NT2/D1 (cell line): ENCODE results near the gene LRCH4.

Source experiments
- DNase-seq: peaks from one replicate; pipeline ENCODE4 v3.0.0-alpha.2; 2011; ENCODE audit warnings: low read depth, low spot score
- H3K27me3 ChIP-seq: 2 replicates; pipeline ENCODE4 v1.6.0; 2011; ENCODE audit warnings: mild to moderate bottlenecking; ENCODE audit not compliant: insufficient read length, insufficient read depth
- H3K36me3 ChIP-seq: 2 replicates; pipeline ENCODE4 v1.6.1; 2011; ENCODE audit warnings: mild to moderate bottlenecking, low read length, mixed read lengths; ENCODE audit not compliant: insufficient read depth, insufficient read length
- H3K4me1 ChIP-seq: 2 replicates; pipeline ENCODE4 v1.5.1; 2011; ENCODE audit not compliant: insufficient read depth, insufficient read length
- H3K4me3 ChIP-seq: 2 replicates; pipeline ENCODE4 v1.5.1; 2011; ENCODE audit warnings: low read depth; ENCODE audit not compliant: insufficient read length
- H3K9ac ChIP-seq: 2 replicates; pipeline ENCODE4 v1.6.0; 2011; ENCODE audit warnings: low read depth; ENCODE audit not compliant: insufficient read length
- H3K9me3 ChIP-seq: 2 replicates; pipeline ENCODE4 v1.5.1; 2011; ENCODE audit warnings: mild to moderate bottlenecking, low read length; ENCODE audit not compliant: insufficient read depth
- SUZ12 ChIP-seq: IDR thresholded peaks from 2 replicates; pipeline ENCODE4 v1.6.1; 2011; ENCODE audit not compliant: insufficient read length, insufficient read depth; ENCODE audit errors: extremely low read depth
- YY1 ChIP-seq: IDR thresholded peaks from 2 replicates; pipeline ENCODE4 v1.6.1; 2011; ENCODE audit not compliant: insufficient read length, insufficient read depth
- ZNF274 ChIP-seq: IDR thresholded peaks from 2 replicates; pipeline ENCODE4 v1.6.1; 2011; ENCODE audit warnings: mild to moderate bottlenecking, low read depth, low read length

LRCH4 gene

GRCh38 chr7:100591596-100591995 is 5.7 kb upstream of the LRCH4 start:
- Histone ChIP-seq H3K4me3 (no peak overlapping the region), H3K9ac (no peak overlapping the region), H3K4me1 (peaks cover 12% of the 10 kb centered on the region), H3K27me3 (no peaks in the 10 kb centered on the region), H3K36me3 (peaks cover 9% of the 10 kb centered on the region), H3K9me3 (no peaks in the 10 kb centered on the region)
- no peak for DNase-seq
- no peak for TF ChIP-seq ZNF274
- TF ChIP-seq YY1: no peak
- TF ChIP-seq SUZ12: no peak

- Histone ChIP-seq H3K9me3 (no peaks in the 10 kb centered on the region), H3K36me3 (no peaks in the 10 kb centered on the region), H3K4me1 (peaks cover 12% of the 10 kb centered on the region), H3K4me3 (no peak overlapping the region), H3K9ac (peak overlapping the region; percentile 32), H3K27me3 (no peaks in the 10 kb centered on the region)
- TF ChIP-seq SUZ12: no peak
- no peak for TF ChIP-seq ZNF274
- no peak for TF ChIP-seq YY1
- no peak for DNase-seq
Measured at GRCh38 chr7:100590077-100590737, 4.3 kb upstream of the LRCH4 start.

DNA sequence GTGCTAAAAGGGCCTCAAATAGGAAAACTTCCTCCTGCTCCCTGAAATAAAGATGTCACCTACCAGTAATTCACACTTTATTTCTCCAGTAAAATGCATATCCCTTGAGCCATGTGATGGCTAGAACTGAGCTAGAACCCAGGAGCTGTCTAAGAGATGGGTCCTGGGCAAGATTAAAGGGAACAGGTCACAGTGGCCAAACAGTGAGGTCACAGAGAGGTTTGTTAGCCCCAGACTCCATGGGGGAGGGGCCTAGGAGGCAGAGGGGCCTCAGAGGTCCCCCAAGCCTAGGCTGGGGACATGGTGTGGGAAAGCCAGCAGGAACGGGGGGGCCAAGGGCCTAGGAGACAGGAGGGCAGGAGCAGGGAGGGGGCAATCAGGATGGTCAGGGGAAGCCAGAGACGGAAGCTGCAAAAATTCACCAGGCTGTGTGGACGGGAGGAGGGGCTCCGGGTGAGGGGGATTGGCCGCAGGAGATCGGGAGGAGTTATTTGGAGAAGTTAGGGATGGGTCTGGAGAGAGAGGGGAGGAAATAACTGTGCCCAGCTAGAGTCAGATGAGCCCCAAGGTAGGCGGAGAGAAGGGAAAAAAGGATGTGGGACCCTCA is 3.5 kb upstream of the LRCH4 start:
- no peaks in the 10 kb centered on the region for H3K9me3 ChIP-seq
- no peak for TF ChIP-seq YY1
- TF ChIP-seq SUZ12: no peak
- peak overlapping the region; percentile 22 for H3K9ac ChIP-seq
- DNase-seq: no peak
- no peaks in the 10 kb centered on the region for H3K36me3 ChIP-seq
- H3K27me3 ChIP-seq: no peaks in the 10 kb centered on the region
- H3K4me1 ChIP-seq: peaks cover 14% of the 10 kb centered on the region
- H3K4me3 ChIP-seq: no peak overlapping the region

GRCh38 chr7:100588438-100588837 is 2.5 kb upstream of the LRCH4 start:
- H3K9ac ChIP-seq: no peak overlapping the region
- H3K27me3 ChIP-seq: no peaks in the 10 kb centered on the region
- H3K4me1 ChIP-seq: peaks cover 21% of the 10 kb centered on the region
- no peaks in the 10 kb centered on the region for H3K9me3 ChIP-seq
- H3K4me3 ChIP-seq: no peak overlapping the region
- TF ChIP-seq SUZ12: no peak
- no peak for TF ChIP-seq YY1
- no peak for TF ChIP-seq ZNF274
- DNase-seq: no peak
- no peaks in the 10 kb centered on the region for H3K36me3 ChIP-seq

DNA sequence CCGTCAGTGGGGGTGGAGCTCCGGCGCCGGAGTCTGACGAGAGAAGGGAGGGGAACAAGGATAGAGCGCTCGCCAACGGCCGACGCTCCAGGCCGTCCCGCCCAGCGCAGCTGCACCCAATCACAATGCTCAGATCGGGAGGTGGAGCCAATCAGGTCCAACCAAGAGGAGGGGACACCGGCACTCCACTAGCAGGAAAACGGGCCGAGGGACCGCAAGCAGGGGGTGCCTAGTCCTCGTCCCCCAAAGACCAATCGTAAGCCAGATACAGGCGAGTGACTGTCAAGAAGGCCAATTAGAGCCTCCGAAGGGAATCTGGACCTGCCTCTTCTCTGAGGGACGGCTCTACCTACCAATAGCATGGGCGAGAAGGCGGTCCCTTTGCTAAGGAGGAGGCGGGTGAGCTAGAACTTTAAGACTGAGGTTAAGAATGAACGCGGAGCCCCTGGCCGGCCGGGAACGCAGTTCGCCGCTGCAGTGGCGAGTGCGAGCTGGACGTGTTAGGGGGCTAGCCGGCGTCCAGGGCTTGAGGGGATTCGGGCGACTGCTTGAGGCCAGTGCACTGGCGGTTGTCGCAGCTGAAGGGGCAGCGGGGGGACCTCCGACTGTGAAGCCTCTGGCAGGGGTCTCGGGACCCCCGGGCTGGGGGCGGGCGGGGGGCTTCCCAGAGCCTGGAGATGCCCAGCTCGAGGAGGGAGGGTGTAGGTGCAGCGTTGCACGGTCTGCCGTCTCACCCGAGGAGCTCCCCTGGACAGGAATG is 517 bp upstream of the LRCH4 start, which contains the start of gene FBXO24:
Gene FBXO24, plus strand, starts transcription at position 63 of the 760 bp plus-strand sequence. Its CDS starts 298 bp downstream, at position 361.
- H3K9ac ChIP-seq: peak within 1 kb of the TSS; percentile 93
- no peak for TF ChIP-seq SUZ12
- TF ChIP-seq ZNF274: no peak
- no peak for TF ChIP-seq YY1
- peaks cover 26% of the 10 kb centered on the region for H3K4me1 ChIP-seq
- peak within 1 kb of the TSS; percentile 86 for H3K4me3 ChIP-seq
- H3K27me3 ChIP-seq: no peaks in the 10 kb centered on the region
- peaks cover 14% of the 10 kb centered on the region for H3K36me3 ChIP-seq
- DNase-seq: peak; percentile 99
- no peaks in the 10 kb centered on the region for H3K9me3 ChIP-seq

DNA sequence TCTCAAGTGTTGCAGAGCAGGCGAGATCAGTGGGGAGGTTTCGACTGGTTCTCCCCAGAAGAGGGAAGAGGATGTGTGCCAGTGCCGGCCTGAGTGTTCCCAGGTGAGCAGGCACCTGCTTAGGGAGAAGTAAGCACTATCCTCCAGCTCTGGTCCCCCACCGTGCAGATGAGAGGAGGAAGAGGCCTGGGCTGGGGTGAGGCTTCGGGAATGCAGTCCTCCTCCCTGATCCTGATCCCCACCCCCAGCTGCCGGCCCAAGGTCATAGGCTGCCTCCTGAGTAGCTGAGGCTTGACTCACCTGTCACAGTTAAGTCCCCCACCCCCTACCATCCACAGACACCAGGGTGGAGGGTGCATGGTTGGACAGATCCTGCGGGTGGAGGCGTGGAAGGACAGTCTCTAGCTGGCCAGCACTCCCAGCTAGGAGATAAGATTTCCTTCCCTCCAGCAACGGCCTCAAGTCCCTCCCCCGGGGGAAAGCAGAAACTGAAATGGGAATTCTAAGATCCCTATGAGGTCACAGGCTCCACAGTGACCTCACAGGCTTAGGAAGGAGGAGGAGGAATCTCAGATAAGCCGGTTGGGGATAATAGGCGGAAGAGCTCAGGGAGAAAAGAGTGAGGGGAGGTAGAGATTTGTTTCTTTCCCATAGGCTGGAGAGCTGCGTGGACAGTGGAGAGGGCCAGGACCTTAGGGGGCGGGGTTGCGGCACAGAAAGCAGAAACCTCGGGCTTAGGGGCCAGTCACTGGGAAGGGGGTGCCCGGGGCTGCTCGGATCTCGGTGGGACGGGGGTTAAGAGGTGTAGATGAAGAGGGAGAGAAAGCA is 1.0 kb downstream of the LRCH4 start:
- H3K9me3 ChIP-seq: no peaks in the 10 kb centered on the region
- DNase-seq: no peak
- H3K27me3 ChIP-seq: no peaks in the 10 kb centered on the region
- TF ChIP-seq YY1: no peak
- TF ChIP-seq ZNF274: no peak
- peak overlapping the region; percentile 86 for H3K4me3 ChIP-seq
- peak overlapping the region; percentile 93 for H3K9ac ChIP-seq
- H3K36me3 ChIP-seq: peaks cover 29% of the 10 kb centered on the region
- H3K4me1 ChIP-seq: peaks cover 18% of the 10 kb centered on the region
